SJSA1 (cell line): ENCODE measurements around the gene SLC14A1. TPM values are rescaled to one million over a fixed set of nuclear protein-coding genes. Genes with fewer than 3 reads are reported as not detected.

ENCODE experiments used
- DNase-seq, 2 experiments: peaks; one replicate each; pipeline ENCODE4 v3.0.0-alpha.2; 2015 to 2020; ENCODE audit warnings: low spot score in 2 of 2, low read depth in 1 of 2
- H3K27ac ChIP-seq: fragments of 250-450 bp; sonication (Bioruptor Pico); 2 replicates; pipeline ENCODE4 v1.5.1; 2020; ENCODE audit warnings: mild to moderate bottlenecking, moderate library complexity
- H3K27me3 ChIP-seq: fragments of 250-450 bp; sonication (Bioruptor Pico); replicated peaks from 2 replicates; pipeline ENCODE4 v1.5.1; 2020; ENCODE audit warnings: mild to moderate bottlenecking, moderate library complexity
- H3K36me3 ChIP-seq: fragments of 250-450 bp; sonication (Bioruptor Pico); 2 replicates; pipeline ENCODE4 v1.5.1; 2020; ENCODE audit warnings: mild to moderate bottlenecking
- H3K4me1 ChIP-seq: fragments of 250-450 bp; sonication (Bioruptor Pico); replicated peaks from 2 replicates; pipeline ENCODE4 v1.6.1; 2021; ENCODE audit warnings: mild to moderate bottlenecking
- H3K4me3 ChIP-seq: fragments of 250-450 bp; sonication (Bioruptor Pico); 2 replicates; pipeline ENCODE4 v1.5.1; 2020; ENCODE audit warnings: mild to moderate bottlenecking
- H3K9me3 ChIP-seq: fragments of 250-450 bp; sonication (Bioruptor Pico); replicated peaks from 2 replicates; pipeline ENCODE4 v1.5.1; 2020; ENCODE audit warnings: mild to moderate bottlenecking
- total RNA-seq: library from RNA; depleted of rRNA; stranded (reverse); fragments of >200 nt; shearing (Covaris generic); gene quantifications from 2 replicates; pipeline ENCODE4 v1.2.3, GENCODE V29; 2014

SLC14A1 gene
- total RNA-seq, 1 experiment from 2014 or later = 7.8 TPM

DNA sequence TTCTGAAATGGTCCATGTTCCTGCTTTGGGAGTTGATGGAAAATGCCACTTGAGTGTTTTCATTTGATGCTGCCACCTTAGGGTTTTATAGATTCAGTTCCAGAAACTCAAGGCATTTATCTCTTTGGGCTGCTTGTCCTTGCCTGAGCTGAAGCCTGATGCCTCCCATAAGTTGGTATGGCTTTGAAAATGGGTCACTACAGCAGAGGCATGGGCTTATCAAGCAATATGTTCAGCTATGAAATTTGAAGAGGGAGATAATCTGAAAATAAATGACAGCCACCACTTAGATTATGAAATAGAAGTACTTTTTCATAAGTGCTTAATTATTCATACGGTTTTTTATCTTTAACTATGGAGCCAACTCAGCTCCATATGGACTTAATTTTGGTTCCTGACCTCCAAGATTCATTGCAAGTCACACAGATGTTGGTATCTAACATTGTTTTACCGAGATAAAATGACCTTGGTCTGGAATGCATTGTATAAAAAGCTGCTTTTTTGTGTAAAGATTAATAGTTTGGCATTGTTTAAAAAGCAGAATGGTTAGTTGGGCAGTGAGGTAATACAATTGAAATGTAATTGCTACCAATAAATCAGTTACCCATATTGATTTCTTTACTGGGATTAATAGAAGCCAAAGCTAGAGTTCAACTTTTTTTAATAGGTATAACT lies 4.5 kb downstream of the SLC14A1 start:
- no peak overlapping the region for H3K27ac ChIP-seq
- DNase-seq = no peak
- peaks cover 67% of the 10 kb centered on the region for H3K4me1 ChIP-seq
- 0 out of 2 replicates have a peak, but pooled peaks cover 3% of the 10 kb centered on the region for H3K9me3 ChIP-seq
- no peak overlapping the region for H3K4me3 ChIP-seq
- H3K36me3 ChIP-seq = peaks cover 2% of the 10 kb centered on the region; the same call in 1 of the 2 replicates
- H3K27me3 ChIP-seq = no peaks in the 10 kb centered on the region

DNA sequence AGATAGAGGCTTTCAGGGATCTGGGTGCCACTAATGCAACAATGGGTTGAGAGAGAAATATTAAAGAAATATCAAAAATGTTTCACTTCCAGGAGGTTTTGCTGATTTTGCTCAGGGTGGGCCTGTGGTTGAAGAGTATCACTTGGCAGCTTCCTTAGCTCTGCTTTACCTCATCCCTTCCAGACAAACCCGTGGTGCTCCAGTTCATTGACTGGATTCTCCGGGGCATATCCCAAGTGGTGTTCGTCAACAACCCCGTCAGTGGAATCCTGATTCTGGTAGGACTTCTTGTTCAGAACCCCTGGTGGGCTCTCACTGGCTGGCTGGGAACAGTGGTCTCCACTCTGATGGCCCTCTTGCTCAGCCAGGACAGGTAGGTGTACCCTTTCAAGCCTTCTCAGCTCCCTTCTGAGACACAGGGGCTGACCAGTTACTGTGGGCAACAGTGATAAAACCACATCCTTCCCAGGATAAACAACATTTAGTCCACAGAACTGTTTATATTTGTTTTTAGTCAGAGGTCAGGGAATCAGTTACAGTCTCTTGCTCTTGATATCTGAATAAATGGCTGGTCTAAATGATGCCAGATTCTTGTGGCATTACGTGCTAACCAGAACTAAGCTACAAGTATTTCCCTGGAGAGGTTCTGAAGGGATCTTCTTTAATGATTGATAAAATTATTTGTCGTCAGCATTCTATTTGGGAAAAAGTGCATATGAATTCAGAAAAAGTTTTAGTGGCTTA lies 7.0 kb downstream of the SLC14A1 start:
- DNase-seq = peak; percentile 63 to 88
- Histone ChIP-seq H3K27ac (peak overlapping the region; percentile 56), H3K36me3 (peaks cover 2% of the 10 kb centered on the region; the same call in 1 of the 2 replicates), H3K9me3 (0 out of 2 replicates have a peak, but pooled peaks cover 3% of the 10 kb centered on the region), H3K4me3 (no peak overlapping the region), H3K4me1 (peaks cover 61% of the 10 kb centered on the region), H3K27me3 (no peaks in the 10 kb centered on the region)

DNA sequence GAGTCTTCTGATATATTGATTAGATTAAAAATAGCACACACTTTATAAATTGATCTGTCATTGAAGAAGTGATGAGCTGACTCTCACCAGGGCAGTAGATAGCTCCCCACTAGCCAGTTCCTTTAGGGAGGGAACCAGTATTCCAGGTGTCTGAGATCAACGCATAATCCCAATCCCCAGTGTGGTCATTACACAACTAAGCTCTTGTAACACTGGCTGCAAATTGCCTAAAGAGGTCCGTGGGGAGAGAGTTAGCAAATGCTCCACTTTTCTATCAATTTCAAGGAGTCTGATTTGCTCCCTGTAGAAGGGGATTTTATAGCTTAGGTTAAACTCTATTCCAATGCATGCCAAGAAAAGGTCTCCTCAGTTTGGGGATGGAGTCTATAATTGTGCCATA lies 7.7 kb downstream of the SLC14A1 start:
- Histone ChIP-seq H3K27me3 (no peaks in the 10 kb centered on the region), H3K4me3 (no peak overlapping the region), H3K9me3 (0 out of 2 replicates have a peak, but pooled peaks cover 3% of the 10 kb centered on the region), H3K27ac (peak overlapping the region; percentile 56), H3K36me3 (peaks cover 2% of the 10 kb centered on the region; the same call in 1 of the 2 replicates), H3K4me1 (peaks cover 54% of the 10 kb centered on the region)
- no peak for DNase-seq

DNA sequence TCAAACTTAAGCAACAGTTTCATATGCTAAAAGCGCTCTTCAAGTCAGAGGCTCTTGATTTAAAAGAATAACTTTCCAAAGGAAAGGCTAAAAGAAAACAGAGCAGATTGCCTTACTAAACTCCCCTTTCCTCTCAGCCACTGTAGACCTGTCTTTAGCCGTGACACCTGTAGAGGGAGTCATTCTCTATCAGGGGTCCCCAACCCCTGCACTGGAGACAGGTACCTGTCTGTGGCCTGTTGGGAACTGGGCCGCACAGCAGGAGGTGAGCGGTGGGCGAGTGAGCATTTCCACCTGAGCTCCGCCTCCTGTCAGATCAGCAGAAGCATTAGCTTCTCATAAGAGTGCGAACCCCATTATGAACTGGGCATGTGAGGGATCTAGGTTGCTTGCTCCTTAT lies 9.6 kb downstream of the SLC14A1 start:
- no peak overlapping the region for H3K4me3 ChIP-seq
- H3K27ac ChIP-seq = no peak overlapping the region
- no peaks in the 10 kb centered on the region for H3K27me3 ChIP-seq
- peaks cover 36% of the 10 kb centered on the region for H3K4me1 ChIP-seq
- H3K36me3 ChIP-seq = peaks cover 2% of the 10 kb centered on the region; the same call in 1 of the 2 replicates
- no peak for DNase-seq
- no peaks in the 10 kb centered on the region for H3K9me3 ChIP-seq

DNA sequence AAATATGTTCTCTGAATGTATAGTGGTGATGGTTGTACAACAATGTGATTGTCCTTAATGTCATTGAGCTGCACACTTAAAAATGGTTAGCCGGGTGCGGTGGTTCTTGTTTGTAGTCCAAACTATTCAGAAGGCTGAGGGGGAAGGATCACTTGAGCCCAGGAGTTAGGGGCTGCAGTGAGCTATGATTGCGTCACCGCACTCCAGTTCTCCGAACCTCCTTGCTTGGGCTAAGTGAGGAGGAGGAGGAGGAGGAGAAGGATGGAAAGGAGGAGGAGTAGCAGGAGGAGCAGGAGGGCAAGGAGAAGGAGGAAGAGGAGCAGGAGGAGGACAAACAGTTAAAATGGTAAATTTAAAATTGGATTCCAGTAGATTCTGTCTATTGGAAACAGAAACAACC lies 10.5 kb downstream of the SLC14A1 start:
- Histone ChIP-seq H3K4me3 (no peak overlapping the region), H3K9me3 (no peaks in the 10 kb centered on the region), H3K4me1 (peaks cover 27% of the 10 kb centered on the region), H3K36me3 (peaks cover 2% of the 10 kb centered on the region; the same call in 1 of the 2 replicates), H3K27ac (no peak overlapping the region), H3K27me3 (no peaks in the 10 kb centered on the region)
- no peak for DNase-seq

DNA sequence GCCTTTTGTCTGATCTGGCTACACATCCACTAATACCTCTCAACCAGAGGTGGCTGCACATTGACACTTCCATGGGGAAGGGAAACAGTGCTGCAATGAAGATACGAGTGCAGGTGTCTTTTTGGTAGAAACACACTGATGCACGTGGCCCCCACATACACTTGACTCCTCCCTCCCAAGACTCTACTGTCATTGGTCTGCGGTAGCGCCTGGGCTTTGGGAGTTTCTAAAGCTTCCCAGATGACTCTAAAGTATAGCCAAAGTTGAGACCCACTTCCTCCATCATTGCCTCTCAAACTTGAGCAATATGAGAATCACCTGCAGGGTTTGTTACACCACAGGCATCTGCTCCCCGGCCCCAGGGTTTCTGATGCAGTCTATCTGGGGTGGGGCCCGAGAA lies 11.0 kb downstream of the SLC14A1 start:
- no peaks in the 10 kb centered on the region for H3K27me3 ChIP-seq
- no peak for DNase-seq
- no peaks in the 10 kb centered on the region for H3K9me3 ChIP-seq
- no peak overlapping the region for H3K27ac ChIP-seq
- no peak overlapping the region for H3K4me3 ChIP-seq
- H3K4me1 ChIP-seq = peaks cover 25% of the 10 kb centered on the region
- H3K36me3 ChIP-seq = peaks cover 2% of the 10 kb centered on the region; the same call in 1 of the 2 replicates

DNA sequence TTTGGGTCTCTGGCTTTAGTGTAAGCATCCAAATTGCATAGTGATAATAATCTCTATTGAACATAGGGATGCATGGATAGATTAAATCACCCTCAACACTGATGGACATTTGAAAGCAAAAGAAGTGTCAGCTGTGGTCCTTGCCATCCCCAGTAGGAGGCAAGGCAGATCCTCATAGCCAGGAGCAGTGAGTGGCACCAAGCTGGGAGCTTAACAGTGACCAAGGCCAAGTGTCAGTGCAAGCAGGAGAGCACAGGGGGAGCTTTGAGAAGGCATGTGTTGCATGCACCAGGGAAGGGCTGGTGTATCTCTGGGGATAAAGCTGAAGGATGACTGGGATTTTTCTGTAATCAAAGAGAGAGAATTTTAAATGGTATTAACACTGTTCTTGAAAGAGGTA lies 14.7 kb downstream of the SLC14A1 start:
- no peak for DNase-seq
- Histone ChIP-seq H3K9me3 (no peaks in the 10 kb centered on the region), H3K4me3 (no peak overlapping the region), H3K4me1 (no peaks in the 10 kb centered on the region), H3K27me3 (no peaks in the 10 kb centered on the region), H3K27ac (no peak overlapping the region), H3K36me3 (no peaks in the 10 kb centered on the region)

DNA sequence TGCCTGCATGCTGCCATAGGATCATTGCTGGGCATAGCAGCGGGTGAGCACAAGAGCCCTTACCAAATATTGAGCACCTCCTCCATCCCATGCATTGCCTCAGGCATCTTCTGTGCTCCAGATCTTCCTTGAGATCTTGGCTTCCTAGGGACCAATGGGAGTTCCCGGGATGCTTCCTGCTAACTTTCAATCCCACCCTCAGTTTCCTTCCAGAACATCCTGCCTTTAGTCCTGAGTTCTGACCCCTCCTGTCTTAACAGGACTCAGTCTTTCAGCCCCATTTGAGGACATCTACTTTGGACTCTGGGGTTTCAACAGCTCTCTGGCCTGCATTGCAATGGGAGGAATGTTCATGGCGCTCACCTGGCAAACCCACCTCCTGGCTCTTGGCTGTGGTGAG lies 15.3 kb downstream of the SLC14A1 start:
- Histone ChIP-seq H3K36me3 (no peaks in the 10 kb centered on the region), H3K27me3 (no peaks in the 10 kb centered on the region), H3K27ac (no peak overlapping the region), H3K4me1 (no peaks in the 10 kb centered on the region), H3K9me3 (no peaks in the 10 kb centered on the region), H3K4me3 (no peak overlapping the region)
- DNase-seq = no peak

DNA sequence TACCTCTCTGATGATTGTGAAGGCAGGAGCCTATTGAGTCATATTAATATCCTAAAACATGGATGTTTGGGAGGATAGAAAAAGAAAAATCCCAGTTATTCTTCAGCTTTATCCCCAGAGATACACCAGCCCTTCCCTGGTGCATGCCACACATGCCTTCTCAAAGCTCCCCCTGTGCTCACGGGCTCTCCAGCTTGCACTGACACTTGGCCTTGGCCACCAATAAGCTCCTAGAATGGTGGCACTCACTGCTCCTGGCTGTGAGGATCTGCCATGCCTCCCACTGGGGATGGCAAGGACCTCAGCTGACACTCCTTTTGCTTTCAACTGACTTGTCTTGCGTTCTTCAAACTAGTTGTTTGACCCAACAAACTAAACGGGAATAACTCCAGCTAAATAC lies 15.9 kb downstream of the SLC14A1 start:
- Histone ChIP-seq H3K4me1 (no peaks in the 10 kb centered on the region), H3K4me3 (no peak overlapping the region), H3K9me3 (no peaks in the 10 kb centered on the region), H3K36me3 (no peaks in the 10 kb centered on the region), H3K27me3 (no peaks in the 10 kb centered on the region), H3K27ac (no peak overlapping the region)
- no peak for DNase-seq

DNA sequence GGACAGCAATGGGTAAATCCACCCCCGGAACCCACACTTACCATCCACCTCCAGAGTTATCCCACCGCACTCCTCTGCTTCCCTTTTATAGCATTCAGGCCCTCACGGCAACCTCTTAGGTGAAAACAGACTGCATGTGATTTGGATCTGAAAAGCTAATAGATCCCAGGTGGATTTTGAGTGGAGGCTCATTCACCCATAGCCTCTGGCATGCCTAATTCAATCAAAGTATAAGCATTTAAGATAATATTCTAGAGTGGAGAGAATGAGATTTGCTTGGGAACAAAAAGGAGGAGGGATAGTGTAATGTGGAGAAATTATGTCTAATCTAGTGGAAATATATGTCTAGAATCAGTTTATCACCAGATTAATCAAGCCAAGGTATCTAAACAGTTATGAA lies 17.1 kb downstream of the SLC14A1 start:
- Histone ChIP-seq H3K27ac (no peak overlapping the region), H3K9me3 (no peaks in the 10 kb centered on the region), H3K4me3 (no peak overlapping the region), H3K4me1 (no peaks in the 10 kb centered on the region), H3K36me3 (no peaks in the 10 kb centered on the region), H3K27me3 (no peaks in the 10 kb centered on the region)
- DNase-seq = no peak

DNA sequence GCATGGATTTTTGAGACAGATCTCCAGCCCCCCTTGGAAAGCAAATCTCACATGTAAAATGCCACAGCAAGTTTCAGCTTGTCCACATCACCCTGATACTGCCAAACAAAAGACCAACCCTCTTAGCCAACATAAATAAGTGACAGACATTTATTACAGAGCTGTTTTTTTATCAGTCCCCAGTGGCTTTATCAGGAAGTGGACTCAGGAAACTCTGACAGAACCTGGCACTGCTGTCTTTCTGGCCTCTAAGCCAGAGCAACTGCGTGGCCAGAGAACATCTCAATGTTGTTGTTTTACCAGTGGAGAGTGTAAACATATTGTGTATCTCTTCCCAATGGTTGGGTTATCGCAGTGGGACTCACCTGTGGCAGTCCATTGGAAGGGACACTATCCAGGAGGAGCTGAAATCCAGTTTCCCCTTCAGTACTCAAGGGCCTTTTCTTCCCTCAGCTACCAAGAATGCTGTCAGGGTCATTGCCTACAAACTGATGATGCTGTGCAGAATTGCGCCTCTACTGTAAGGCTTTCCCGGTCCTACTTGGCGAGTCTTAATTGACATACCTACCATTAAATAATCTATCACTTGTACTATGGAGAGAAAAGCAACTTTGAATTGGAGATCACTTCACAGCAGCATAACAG lies 22.0 kb downstream of the SLC14A1 start:
- no peaks in the 10 kb centered on the region for H3K27me3 ChIP-seq
- no peaks in the 10 kb centered on the region for H3K36me3 ChIP-seq
- H3K27ac ChIP-seq = no peak overlapping the region
- H3K4me1 ChIP-seq = no peaks in the 10 kb centered on the region
- H3K9me3 ChIP-seq = no peaks in the 10 kb centered on the region
- H3K4me3 ChIP-seq = no peak overlapping the region
- DNase-seq = no peak

DNA sequence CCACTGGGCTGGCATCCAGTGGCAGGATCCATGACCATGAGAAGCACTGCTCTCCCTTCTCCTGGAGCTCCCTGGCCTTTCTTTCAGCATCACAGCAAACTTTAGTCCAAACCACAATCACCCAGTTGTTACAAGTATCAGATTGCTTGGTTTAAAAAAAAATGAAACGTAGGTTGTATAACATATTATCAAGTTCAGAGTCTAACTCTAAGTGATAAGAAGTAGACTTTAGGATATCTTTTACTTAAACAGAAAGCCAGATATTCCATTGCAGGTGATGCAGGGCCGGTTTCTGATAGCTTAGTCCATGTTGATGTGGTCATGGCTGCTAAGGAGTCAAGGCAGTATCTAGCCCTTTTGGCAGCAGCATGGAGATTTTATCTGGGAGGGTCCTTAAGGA lies 24.5 kb downstream of the SLC14A1 start:
- no peak overlapping the region for H3K4me3 ChIP-seq
- no peaks in the 10 kb centered on the region for H3K4me1 ChIP-seq
- H3K9me3 ChIP-seq = no peaks in the 10 kb centered on the region
- no peaks in the 10 kb centered on the region for H3K27me3 ChIP-seq
- H3K36me3 ChIP-seq = no peaks in the 10 kb centered on the region
- DNase-seq = no peak
- no peak overlapping the region for H3K27ac ChIP-seq

DNA sequence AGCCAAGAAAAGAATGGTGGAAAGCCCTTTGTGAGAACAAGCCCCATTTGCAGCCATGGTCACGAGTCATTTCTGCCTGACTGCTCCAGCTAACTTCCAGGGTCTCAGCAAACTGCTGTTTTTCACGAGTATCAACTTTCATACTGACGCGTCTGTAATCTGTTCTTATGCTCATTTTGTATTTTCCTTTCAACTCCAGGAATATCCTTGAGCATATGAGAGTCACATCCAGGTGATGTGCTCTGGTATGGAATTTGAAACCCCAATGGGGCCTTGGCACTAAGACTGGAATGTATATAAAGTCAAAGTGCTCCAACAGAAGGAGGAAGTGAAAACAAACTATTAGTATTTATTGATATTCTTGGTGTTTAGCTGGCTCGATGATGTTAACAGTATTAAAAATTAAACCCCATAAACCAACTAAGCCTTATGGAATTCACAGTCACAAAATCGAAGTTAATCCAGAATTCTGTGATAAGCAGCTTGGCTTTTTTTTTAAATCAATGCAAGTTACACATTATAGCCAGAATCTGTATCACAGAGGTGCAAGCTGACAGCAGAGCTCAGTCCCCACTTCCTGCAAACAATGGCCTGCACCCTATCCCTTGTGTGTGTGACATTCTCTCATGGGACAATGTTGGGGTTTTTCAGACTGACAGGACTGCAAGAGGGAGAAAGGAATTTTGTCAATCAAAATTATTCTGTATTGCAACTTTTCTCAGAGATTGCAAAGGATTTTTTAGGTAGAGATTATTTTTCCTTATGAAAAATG lies 26.1 kb downstream of the SLC14A1 start:
- Histone ChIP-seq H3K4me1 (peaks cover 3% of the 10 kb centered on the region; the same call in 1 of the 2 replicates), H3K9me3 (no peaks in the 10 kb centered on the region), H3K27me3 (no peaks in the 10 kb centered on the region), H3K27ac (no peak overlapping the region), H3K36me3 (no peaks in the 10 kb centered on the region), H3K4me3 (no peak overlapping the region)
- DNase-seq = no peak
